Measurements from ENCODE around the gene NOD2.

NOD2 gene

DNA sequence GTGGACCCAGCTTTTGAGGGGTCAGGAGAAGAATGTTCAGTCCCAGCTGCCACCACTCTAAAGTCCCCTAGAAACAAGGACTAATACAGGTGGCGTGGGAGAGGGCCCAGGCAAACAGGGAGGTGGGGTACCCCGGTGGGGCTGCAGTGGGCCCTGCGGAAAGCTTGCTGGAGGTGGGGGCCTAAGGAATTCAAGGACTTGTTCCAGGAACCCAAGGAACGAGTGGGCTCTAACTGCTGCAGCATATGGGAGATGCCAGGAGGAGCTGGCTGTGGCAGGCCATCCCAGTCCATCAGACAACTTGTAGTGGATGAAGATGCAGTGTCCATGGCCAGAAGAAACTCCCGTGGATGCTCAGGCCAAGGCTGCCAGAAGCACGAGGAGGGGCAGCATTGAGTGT lies 22.9 kb upstream of the NOD2 start:
- DNase-seq: no peak

DNA sequence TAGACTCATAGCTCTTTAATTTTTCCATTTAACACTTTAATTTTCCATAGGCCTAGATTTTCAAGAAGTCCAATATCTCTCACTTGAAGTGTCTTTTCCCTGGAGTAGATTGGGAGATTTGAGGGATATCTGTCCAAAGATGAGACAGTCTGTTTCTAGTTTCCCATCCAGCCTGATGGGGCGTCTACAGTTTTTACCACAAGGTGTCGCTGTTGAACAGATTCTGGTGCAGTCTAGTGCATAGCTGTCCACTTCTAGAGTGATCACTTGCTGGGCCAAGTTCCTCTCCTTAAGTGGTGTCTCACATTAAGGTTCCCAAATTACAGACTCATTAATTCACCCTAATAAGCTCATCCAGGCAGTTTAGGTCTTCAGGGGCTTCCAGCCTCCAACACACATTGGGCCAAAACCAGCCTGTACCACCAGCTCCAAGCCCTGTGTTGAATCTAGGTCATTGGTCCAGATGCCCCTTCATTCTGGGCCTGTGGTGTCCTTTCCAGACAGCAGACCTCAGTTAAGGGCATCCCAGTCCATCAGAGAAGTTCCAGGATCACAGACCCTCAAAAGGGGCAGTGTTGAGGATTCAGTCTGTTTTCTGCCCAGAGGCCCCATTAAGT lies 21.7 kb upstream of the NOD2 start:
- peak in 3 of 5 donors; percentile 14 to 55 (median 46) for DNase-seq

DNA sequence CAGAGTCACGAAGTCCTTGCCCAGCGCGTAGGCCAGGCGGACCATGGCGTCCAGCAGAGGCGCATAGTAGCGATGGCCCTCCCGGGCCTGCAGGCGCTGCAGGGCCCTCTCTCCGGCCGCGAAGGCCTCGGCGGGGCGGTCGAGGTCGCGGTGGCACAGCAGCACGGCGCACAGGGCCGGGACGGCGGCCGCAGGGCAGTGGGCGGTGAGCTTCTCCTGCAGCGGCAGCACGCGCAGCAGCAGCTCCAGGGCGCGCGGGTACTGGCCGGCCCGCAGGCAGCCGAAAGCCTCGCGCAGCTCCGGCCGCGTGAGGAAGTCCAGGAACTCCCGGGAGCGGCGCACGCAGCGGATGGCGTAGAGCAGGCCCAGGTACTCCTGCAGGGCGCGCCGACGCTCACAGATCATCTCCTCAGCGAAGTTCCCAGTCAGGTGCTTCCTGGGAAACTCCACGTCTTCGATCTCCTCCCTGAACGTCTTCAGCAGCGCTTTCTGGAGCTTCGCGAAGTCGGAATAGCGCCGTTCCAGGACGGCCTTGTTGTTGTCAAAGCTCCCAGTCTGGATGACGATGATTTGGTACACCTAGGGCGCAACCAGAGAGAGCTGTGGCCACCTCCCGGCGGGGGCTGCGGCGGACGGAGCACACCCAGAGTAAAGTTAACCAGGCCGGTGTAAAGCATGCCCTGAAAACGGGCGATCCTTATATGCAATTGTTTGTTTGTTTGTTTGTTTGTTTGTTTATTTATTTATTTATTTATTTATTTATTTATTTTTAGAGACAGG lies 19.7 kb upstream of the NOD2 start:
- no peak for DNase-seq

DNA sequence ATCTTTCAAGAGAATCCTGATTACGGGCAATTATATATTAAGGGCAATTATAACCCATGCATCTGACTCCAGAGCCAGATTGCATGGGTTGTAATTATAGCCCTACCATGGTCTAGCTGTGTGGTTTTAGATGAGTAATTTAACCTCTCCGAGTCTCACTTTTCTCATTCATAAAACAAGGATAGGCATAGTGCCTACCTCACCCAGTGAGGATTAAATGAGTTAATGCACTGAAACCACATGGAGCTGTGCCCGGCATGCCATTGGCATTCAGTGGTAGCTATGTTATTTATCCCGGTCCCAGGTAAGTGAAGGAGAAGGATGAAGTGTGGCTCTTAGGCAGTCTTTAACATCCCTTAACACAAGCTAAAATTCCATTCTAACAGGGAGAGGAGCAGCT lies 18.6 kb upstream of the NOD2 start:
- DNase-seq: no peak

DNA sequence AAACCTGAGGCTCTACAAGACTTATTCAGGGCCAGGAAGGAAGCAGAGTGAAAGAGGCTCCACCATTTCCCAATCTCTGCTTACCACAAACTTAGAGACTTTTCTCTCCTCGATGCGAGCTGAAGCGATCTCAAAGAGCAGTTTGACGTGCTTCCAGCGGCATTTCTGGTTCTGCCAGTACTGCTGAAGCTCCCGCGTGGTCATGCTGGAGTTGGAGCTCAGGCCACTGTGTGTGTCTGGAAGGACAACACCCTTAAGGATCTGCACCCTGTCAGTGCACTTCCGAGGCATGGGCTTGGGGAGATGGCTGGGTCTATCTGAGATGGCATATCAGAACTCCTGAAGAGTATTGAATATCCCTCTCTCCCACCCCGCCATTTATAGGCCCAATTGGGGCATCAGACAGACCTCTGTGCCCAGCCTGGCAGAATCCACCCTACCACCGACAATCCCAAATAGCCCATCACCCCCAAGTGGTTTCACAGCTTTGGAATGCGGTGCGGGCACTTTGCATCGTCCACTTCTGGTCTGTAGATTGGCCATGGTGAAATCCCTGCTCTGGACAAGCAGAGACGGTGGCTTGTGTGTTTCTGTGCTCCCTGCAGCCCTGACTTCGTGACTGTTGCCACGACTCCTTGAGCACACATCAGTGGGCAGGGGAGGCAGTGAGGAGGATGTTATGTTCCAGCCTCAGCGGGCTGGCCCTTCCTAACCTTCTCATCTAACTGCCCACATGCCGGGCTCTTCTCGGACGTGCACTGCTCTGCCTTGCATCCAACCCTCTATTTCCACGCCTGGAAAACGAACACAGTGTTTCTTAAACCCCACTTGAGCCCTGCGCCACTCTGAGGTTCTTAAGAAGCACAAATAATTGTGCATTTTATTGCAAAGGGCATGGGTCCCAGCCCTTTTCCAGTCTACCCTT lies 17.5 kb upstream of the NOD2 start:
- DNase-seq: no peak

DNA sequence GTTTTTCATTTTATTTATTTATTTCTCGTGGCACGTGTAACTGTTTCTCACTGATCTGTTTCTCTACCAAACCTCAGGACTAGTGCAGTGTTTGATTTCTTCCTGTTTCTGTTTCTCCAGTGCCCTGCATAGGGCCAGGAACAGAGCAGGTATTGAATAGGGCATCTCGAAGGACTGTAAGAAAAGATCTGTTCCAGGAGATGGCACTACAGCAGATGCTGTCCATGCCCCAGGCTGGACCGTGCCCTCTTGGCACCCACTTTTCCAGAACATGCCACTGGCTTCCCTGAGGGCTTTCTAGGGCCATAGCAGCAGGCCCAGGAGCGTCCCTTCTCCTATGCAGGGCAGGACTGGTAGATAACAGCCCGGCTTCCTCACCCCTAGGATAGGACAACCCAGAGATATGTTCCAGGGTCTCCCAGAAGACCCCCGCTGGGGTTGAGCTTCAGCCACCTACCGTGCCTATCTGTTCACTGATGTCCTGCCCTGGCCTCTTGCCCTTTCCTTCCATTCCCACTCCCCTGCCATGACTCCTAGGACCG lies 16.7 kb upstream of the NOD2 start:
- no peak for DNase-seq

DNA sequence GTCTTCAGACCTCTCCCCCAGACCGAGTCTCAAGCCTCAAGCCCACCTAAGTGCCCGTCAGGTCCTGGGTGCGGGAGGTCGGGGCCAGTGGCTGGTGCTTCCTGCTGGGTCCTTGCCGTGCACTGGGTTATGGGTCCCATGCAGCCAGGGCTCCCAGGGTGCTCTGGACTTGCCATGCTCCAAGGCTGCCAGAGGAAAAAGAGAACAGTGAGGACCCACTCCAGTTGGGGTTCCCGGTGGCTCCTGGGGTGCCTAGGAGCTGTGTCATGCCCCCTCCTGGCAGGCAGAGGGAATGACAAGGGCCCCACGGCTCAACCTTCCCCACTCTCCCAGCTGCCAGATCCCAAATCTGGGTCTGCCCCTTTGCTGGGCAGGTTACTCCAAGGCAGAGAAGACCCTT lies 16.1 kb upstream of the NOD2 start:
- DNase-seq: no peak

DNA sequence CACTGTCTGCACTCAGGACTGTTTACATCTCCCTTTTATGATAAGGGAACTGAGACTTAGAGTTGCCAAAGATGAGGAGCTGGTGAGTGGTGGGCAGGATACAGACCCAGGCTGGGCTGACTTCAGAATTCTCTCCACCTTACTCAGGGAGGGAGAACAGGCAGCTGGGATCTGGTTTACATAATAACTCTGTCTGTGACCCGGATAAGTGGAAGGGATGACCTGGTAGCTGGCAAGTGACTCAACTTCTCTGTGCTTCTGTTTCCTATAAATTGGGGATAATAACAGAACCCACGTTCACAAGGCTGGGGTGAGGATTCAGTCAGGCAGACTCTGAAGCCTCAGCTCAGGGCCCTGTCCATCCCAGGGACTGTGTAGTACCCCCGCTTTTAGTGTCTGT lies 14.9 kb upstream of the NOD2 start:
- DNase-seq: no peak

DNA sequence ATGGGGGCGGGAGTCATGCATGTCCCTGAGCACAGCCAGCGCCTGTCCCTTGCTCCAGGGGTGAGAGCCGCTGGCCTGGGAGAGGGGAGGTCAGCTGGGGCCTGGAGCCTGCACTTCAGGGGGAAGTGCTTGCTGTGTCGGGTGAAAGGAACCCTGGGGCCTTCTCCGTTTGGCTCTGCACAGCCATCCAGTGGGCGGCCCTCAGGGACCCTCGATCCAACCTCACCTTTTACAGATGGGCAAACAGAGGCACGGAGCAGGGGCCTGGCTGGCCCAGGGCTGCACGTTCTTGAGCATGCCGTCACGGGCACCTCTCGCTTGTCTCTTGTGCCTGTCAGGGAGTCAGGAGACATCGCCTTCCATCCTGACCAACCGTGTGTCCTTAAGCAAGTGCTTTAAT lies 14.1 kb upstream of the NOD2 start:
- DNase-seq: no peak

DNA sequence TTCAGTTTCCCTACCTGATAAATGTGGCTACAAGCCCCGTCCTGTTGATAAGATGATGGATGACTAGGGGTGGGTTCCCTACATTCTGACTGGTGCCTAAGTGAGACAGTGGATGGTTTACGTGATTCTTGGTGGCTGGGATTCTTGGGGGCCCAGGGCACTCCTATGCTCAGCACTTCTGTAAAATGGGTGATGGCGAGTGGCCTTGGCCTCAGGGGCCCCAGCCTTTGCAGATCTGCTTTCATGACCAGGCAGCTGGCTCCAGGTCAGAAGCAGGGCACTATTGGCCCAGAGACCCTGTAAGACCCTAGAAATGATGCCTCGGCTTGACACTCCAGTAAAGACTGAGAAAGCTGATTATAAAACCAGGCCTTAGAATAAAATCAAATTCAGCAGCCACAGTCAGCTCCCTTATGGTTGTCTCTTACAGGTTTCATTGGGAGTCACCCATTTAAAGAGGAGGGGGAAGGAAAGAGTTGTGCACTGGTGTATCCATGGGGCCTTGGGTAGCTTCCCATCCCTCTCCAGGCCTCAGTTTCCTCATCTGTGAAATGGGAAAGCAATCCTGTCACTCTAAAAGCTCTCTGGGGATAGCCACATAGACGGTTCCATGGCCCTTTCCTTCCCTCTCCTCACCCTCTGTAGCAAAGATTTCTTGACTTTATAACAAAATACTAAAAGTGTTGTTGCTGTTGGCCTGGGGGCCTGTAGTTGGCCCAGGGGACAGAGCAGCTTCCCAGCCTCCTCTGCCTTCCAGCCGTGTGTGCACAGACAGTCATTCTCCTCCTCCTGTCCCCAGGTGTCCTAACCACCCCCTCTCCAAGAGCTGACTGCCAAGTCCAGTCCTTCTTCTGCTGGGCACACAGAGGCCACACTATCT lies 13.5 kb upstream of the NOD2 start:
- DNase-seq: no peak

DNA sequence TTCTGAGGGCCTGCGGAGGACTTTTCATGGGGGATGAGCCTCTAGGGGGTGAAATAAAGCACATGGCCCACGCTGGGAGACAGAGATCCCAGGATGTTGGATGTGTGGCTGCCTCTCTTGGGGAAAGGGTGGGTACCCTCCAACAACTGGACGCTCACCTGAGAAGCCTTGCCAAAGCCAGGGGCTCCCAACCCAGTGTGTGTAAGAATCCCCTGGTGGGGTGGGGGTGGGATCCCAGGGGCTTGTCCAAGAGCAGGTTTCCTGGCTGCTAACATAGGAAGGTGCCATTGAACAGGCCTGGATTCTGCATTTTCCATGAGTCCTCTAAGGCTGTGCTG lies 12.9 kb upstream of the NOD2 start:
- DNase-seq: no peak

DNA sequence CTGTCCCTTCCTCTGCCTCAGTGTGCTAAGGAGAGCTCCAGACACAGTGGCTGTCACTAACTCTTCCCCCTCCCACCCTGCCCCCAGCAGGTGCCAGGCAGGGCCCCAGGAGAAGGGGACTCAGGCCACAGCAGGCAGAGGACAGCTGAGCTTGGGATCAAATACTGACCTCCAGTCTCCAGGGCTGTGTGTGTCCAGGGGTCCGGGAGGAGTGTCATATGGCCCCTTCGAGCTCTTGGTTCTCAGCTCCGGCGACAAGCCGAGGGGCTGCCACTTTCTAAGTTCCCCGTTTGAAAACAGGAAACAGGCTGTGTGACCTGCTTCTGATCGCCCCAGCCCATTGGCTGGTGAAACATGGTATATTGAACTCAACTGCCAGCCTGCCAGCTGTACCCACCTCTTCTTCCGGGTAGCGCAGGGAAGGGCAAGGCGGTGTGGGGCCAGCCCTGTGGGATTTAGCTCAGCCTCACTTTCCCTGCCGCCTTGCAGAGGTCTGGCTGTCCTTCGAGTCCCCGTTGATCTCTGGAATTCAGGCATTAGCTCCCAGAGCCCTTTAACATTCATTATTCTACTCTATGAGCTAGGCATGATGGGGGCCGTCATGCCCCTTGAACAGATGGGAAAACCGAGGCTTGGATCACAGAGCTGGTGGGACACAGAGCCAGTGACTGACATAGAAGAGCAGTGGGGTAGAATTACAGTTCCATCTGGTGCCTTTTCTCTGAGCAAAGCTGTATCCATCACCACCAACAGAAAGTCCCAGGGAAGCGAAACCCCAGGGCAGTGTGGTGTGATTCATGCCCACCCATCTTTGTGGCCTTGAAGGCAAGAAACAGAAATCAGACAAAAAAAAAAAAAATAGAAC lies 12.2 kb upstream of the NOD2 start, which contains the start of gene SNX20:
SNX20 (minus strand) TSS at position 292 of the 865 bp plus-strand sequence. CDS start 3,786 bp downstream, outside the sequence.
- DNase-seq: peak; percentile 38 to 87 (median 56)

DNA sequence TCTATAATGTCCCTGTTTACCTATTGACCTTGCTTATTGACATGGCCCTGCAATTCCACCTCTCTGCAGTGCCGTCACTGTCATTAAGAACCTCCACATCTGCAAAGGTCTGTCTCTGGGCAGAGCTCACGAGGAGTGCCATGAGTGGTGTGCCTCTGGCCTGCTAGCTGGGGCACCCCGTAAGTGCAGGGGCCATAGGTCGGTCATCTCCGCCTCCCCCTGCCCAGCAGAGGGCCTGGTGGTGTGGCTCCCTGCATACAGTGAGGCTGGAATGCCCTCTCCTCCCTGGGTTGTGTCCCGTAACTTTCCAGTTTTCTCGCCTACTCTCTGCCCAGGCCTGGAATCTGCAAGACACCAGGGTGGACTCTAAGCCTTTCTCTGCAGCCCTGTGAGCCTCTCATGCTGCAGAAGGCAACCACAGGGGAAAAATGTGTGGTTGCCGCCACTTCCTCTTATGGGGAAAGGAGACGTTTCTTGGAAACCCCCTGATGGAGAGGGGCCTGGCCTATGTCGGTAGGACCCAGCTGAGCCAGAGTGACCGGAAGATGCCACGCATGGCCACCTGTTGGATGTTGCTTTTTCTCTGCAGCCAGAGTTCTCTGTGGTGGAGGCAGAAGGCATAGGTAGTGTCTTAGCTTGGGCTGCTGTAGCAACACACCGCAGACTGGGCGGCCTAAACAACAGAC lies 9.6 kb upstream of the NOD2 start:
- peak in 3 of 5 donors; percentile 37 to 83 (median 41) for DNase-seq

DNA sequence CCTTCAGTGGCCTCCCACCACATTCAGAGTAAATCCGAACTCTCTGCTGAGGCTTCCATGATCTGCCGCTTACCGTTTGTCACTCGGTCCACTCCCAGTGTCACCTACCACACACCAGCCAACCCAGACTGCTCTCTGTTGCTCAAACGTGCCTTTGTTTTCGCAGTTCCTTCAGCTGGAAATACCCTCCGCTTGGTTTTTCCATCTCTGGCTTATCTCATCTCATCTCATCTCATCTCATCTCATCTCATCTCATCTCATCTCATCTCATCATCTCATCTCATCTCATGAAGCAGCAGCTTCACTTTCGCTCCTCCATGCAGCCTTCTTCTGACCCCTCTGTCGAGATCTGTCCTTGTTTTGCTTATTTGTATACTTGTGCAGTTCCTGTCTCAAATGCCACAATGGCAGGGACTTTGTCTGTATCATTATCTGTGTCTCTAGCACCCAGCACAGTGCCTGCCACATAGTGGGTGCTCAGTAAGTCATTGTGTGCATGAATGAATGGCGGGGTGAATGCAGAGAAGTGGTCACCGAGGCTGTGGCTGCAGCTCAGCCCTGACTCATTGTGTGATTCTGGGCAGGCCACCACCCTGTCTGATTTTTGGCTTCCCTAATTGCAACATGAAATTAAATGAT lies 8.5 kb upstream of the NOD2 start:
- peak in 1 of 5 donors; percentile 55 for DNase-seq

DNA sequence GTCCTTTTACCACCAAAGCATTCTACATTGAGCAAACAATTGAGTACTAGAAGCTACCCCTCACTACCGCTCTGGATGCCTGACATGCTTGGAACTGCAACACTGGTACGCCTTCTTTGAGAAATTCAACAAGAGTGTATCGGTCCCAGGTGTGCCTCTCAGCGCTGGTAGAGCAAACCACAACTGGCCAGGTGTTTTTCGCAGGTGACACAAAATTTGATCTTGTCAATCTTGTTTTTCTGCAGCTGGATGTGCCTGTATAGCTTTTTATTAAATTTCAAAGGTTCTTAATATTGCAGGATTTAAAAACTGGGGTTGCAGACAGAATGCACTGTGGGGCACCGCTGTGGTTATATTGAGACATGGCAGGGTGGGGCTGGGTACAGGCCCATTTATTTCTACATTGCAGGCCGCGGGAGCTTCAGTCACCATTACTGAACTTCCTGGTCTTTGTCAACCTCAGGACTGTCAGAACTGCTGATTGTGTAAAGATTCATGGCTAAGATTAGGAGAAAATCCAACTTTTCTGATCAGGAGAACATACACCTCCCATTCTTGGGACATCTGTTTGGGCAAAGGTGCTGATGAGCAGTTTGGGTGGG lies 7.8 kb upstream of the NOD2 start:
- no peak for DNase-seq

DNA sequence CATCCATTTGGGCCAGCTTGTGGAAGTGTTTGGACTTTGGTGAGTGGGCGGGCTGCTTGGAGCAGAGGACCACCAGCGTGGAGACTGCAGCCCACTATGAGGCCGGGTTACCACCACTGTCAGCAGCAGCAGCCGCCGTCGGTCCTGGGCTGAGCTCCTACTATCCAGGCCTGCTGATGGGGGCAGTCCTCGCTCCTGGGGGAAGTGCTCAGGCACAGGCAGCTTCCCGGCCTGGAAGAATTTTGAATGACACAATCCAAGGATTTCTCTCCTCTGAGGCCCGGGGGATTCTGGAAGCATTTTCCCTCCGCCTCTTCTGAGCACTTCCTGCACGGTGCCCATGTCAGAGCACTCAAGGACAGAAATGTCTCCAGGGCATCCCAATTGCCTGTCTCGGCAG lies 5.3 kb upstream of the NOD2 start:
- no peak for DNase-seq

DNA sequence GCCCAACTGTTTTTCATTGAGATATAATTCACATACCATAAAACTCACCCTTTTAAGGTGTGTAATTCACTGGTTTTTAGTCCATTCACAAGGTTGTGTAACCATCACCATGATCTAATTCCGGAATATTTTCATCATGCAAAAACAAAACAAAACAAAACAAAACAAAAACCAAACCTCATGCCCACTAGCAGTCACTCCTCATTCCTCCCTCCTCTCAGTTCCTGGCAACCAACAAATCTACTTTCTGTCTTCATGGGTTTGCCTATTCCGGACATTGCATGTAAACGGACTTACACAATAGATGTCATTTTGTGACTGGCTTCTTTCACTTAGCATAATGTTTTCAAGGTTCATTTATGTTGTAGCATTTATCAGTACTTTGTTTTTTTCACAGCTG lies 4.5 kb upstream of the NOD2 start:
- peak in 1 of 5 donors; percentile 30 for DNase-seq

DNA sequence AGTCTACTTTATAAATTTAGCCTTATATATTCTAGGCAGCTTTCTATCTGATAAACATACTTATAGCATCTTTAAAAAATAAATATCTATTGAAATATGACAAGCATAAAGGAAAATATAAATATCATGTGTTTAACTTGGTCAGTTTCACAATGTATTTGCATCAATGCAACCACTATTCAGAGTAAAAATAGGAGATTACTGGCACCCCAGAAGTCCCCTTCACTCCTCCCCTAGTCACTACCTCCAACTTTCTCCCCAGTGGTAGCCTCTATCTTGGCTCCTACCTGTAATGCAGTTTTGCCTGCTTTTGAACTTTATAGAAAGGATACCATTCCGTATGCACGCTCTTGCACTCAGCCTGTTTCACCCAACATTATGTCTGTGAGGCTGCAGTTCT lies 3.2 kb upstream of the NOD2 start:
- DNase-seq: no peak

DNA sequence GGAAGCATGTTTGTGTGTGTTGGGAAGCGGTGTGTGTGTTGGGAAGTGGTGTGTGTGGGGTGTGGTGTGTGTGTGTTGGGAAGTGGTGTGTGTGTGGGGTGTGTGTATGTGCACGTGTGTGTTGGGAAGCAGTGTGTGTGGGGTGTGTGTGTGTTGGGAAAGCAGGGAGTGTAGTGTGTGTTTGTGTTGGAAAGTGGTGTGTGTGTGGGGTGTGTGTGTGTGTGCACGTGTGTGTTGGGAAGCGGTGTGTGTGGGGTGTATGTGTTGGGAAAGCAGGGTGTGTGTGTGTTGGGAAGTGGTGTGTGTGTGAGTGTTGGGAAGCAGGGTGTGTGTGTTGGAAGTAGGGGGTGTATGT lies 785 bp upstream of the NOD2 start:
- no peak for DNase-seq

DNA sequence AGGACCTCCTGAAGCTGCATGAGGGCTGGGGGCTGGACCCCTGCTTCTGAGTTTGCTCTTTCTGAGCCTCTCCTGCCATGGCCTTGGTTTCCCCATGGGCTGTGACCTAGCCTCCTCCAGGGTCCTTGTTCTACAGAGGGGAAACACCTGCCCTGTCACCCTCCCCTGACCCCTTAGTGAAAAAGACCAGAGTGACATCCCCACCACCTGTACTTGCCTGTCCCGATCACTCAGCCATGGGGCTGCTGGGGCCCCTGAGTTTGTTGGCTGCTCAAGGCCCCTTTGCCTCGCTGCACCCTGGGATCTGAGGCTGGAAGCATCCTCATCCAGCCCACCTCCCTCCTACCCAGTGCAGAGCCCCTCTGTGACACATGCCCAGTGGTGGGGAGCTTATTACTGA lies 800 bp downstream of the NOD2 start:
- no peak for DNase-seq
